GM18526 (cell line): Measurements from ENCODE around the gene IZUMO4.

ENCODE experiments used
- POLR2A ChIP-seq: IDR thresholded peaks from 3 replicates; pipeline ENCODE4 v1.6.1; 2011; ENCODE audit not compliant: insufficient read length; ENCODE audit errors: extremely low read depth

Gene IZUMO4

GRCh38 chr19:2109046-2109864 lies 12.5 kb downstream of the IZUMO4 start:
- no peak for TF ChIP-seq POLR2A

- TF ChIP-seq POLR2A = no peak
Measured at GRCh38 chr19:2110822-2111221, 14.1 kb downstream of the IZUMO4 start.

- no peak for TF ChIP-seq POLR2A
Measured at GRCh38 chr19:2111425-2111824, 14.7 kb downstream of the IZUMO4 start.

GRCh38 chr19:2111886-2112285 lies 15.2 kb downstream of the IZUMO4 start:
- no peak for TF ChIP-seq POLR2A

GRCh38 chr19:2112516-2113320 lies 16.0 kb downstream of the IZUMO4 start:
- TF ChIP-seq POLR2A = no peak

- no peak for TF ChIP-seq POLR2A
Measured at GRCh38 chr19:2113439-2114211, 16.9 kb downstream of the IZUMO4 start.

- TF ChIP-seq POLR2A = no peak
Measured at GRCh38 chr19:2114218-2114617, 17.5 kb downstream of the IZUMO4 start.

GRCh38 chr19:2114821-2115220 lies 18.1 kb downstream of the IZUMO4 start:
- TF ChIP-seq POLR2A = no peak

- no peak for TF ChIP-seq POLR2A
Measured at GRCh38 chr19:2115324-2115723, 18.6 kb downstream of the IZUMO4 start.

GRCh38 chr19:2115911-2116426 lies 19.3 kb downstream of the IZUMO4 start:
- no peak for TF ChIP-seq POLR2A

GRCh38 chr19:2116507-2116906 lies 19.8 kb downstream of the IZUMO4 start:
- TF ChIP-seq POLR2A = no peak

- TF ChIP-seq POLR2A = no peak
Measured at GRCh38 chr19:2117215-2117960, 20.7 kb downstream of the IZUMO4 start.

GRCh38 chr19:2118438-2118837 lies 21.7 kb downstream of the IZUMO4 start:
- TF ChIP-seq POLR2A = no peak

GRCh38 chr19:2119921-2120785 lies 23.4 kb downstream of the IZUMO4 start:
- TF ChIP-seq POLR2A = no peak
